Neuronal stem cell (in vitro differentiated cells): ENCODE results near the gene BMP2.
A peak's percentile ranks its signal among the peaks of the same experiment; 100 is the strongest.

Experiments
- DNase-seq: peaks from one replicate; pipeline ENCODE4 v3.0.0-alpha.2; 2013; ENCODE audit warnings: low spot score
- H2AFZ ChIP-seq: one replicate; pipeline ENCODE4 v1.6.1; 2013; ENCODE audit warnings: mild to moderate bottlenecking, low read length, inconsistent platforms
- H2AK5ac ChIP-seq: 2 replicates; pipeline ENCODE4 v1.6.1; 2013; ENCODE audit warnings: low read depth, mild to moderate bottlenecking, inconsistent platforms, low read length, moderate library complexity, mixed read lengths
- H2BK120ac ChIP-seq: 2 replicates; pipeline ENCODE4 v1.6.1; 2013; ENCODE audit warnings: low read depth, mild to moderate bottlenecking, inconsistent platforms, low read length, moderate library complexity, mixed read lengths
- H2BK12ac ChIP-seq: one replicate; pipeline ENCODE4 v1.6.1; 2013; ENCODE audit warnings: low read length, inconsistent platforms
- H2BK15ac ChIP-seq: 2 replicates; pipeline ENCODE4 v1.6.1; 2013; ENCODE audit warnings: mild to moderate bottlenecking, low read length, inconsistent platforms, mixed read lengths
- H2BK5ac ChIP-seq: one replicate; pipeline ENCODE4 v1.6.1; 2013; ENCODE audit warnings: inconsistent platforms, mild to moderate bottlenecking, low read length, moderate library complexity
- H3K14ac ChIP-seq: one replicate; pipeline ENCODE4 v1.6.1; 2013; ENCODE audit warnings: low read length, inconsistent platforms
- H3K18ac ChIP-seq: 2 replicates; pipeline ENCODE4 v1.6.1; 2013; ENCODE audit warnings: low read length, inconsistent platforms
- H3K23ac ChIP-seq: 2 replicates; pipeline ENCODE4 v1.6.1; 2013; ENCODE audit warnings: low read depth, mild to moderate bottlenecking, mixed read lengths, low read length, inconsistent platforms; ENCODE audit not compliant: poor library complexity
- H3K27ac ChIP-seq: replicated peaks from 3 replicates; pipeline ENCODE4 v1.5.1; 2013; ENCODE audit warnings: low read length, inconsistent platforms
- H3K27me3 ChIP-seq, 3 experiments: 2 replicates each; pipeline ENCODE4 v1.6.1; 2013; ENCODE audit warnings: low read length in 3 of 3, mild to moderate bottlenecking in 2 of 3, inconsistent platforms in 1 of 3, low read depth in 1 of 3, mixed read lengths in 1 of 3, moderate library complexity in 1 of 3; ENCODE audit not compliant: control insufficient read depth in 3 of 3, insufficient read depth in 3 of 3
- H3K36me3 ChIP-seq, 2 donors: replicated peaks in 1 of 2; 2 replicates each; pipeline ENCODE4 v1.6.1; 2013; ENCODE audit warnings: low read length in 2 of 2; ENCODE audit not compliant: control insufficient read depth in 2 of 2, insufficient read depth in 2 of 2
- H3K4ac ChIP-seq: 2 replicates; pipeline ENCODE4 v1.6.1; 2013; ENCODE audit warnings: inconsistent platforms, mild to moderate bottlenecking, low read length, moderate library complexity
- H3K4me1 ChIP-seq, 2 donors: 1 replicate in 1 of 2; 2 replicates in 1 of 2; pipeline ENCODE4 v1.6.1; 2013; ENCODE audit warnings: low read length in 2 of 2, low read depth in 1 of 2; ENCODE audit not compliant: control insufficient read depth in 2 of 2, insufficient read depth in 1 of 2
- H3K4me2 ChIP-seq: one replicate; pipeline ENCODE4 v1.6.1; 2013; ENCODE audit warnings: mild to moderate bottlenecking, low read length, inconsistent platforms; ENCODE audit not compliant: insufficient read depth, poor library complexity, severe bottlenecking
- H3K4me3 ChIP-seq, 2 donors: 2 replicates each; pipeline ENCODE4 v1.5.1; 2013; ENCODE audit warnings: low read length in 2 of 2, mild to moderate bottlenecking in 2 of 2, inconsistent platforms in 1 of 2, moderate library complexity in 1 of 2
- H3K79me1 ChIP-seq: one replicate; pipeline ENCODE4 v1.6.1; 2013; ENCODE audit warnings: low read depth, mild to moderate bottlenecking, inconsistent platforms, low read length, moderate library complexity
- H3K9ac ChIP-seq: one replicate; pipeline ENCODE4 v1.6.1; 2013; ENCODE audit warnings: mild to moderate bottlenecking, low read depth, low read length, inconsistent platforms; ENCODE audit not compliant: poor library complexity
- H3K9me3 ChIP-seq, 2 donors: replicated peaks in 1 of 2; 2 replicates each; pipeline versions ENCODE3 to v1.6.1; 2013; ENCODE audit warnings: low read length in 2 of 2, mild to moderate bottlenecking in 2 of 2, inconsistent platforms in 1 of 2, low read depth in 1 of 2, mixed read lengths in 1 of 2, moderate library complexity in 1 of 2; ENCODE audit not compliant: control insufficient read depth in 2 of 2, insufficient read depth in 1 of 2
- H4K8ac ChIP-seq: one replicate; pipeline ENCODE4 v1.6.1; 2013; ENCODE audit warnings: low read depth, mild to moderate bottlenecking, inconsistent platforms, low read length, moderate library complexity
- H4K91ac ChIP-seq: one replicate; pipeline ENCODE4 v1.6.1; 2013; ENCODE audit warnings: low read length, low read depth, mild to moderate bottlenecking, inconsistent platforms; ENCODE audit not compliant: poor library complexity
- WGBS, 2 donors: extraction: QIAGEN DNeasy Blood & Tissue Kit; methylation state at CpG; one replicate each; pipeline ENCODE4 v1.1.7; 2013; ENCODE audit warnings: missing lambda C conversion rate in 2 of 2, mixed read lengths in 1 of 2; ENCODE audit not compliant: insufficient read length in 2 of 2, insufficient replicate concordance in 1 of 2; ENCODE audit errors: extremely low coverage in 2 of 2; 5-methylcytosine and 5-hydroxymethylcytosine counted together

BMP2 gene

DNA sequence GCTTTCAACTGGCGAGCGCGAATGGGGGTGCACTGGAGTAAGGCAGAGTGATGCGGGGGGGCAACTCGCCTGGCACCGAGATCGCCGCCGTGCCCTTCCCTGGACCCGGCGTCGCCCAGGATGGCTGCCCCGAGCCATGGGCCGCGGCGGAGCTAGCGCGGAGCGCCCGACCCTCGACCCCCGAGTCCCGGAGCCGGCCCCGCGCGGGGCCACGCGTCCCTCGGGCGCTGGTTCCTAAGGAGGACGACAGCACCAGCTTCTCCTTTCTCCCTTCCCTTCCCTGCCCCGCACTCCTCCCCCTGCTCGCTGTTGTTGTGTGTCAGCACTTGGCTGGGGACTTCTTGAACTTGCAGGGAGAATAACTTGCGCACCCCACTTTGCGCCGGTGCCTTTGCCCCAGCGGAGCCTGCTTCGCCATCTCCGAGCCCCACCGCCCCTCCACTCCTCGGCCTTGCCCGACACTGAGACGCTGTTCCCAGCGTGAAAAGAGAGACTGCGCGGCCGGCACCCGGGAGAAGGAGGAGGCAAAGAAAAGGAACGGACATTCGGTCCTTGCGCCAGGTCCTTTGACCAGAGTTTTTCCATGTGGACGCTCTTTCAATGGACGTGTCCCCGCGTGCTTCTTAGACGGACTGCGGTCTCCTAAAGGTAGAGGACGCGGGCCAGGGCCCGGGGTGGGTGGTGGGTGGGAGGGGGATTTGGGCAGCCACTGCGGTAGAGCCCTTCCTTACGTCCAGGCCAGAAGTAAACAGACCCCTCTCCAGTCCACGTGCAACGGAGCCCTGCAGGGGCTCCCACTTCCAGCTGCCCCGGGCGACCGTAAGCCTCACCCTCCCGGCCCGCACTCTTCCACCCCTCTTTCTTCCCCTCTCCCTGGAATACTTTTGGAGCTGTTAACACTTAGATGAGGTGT is 998 bp downstream of the BMP2 start:
- peaks cover 4 to 7% of the 10 kb centered on the region in 2 donors for H3K4me1 ChIP-seq
- peak overlapping the region; percentile 75 for H2BK5ac ChIP-seq
- H3K9ac ChIP-seq, result peak overlapping the region; percentile 89
- H2AFZ ChIP-seq, result peak overlapping the region; percentile 94
- no peak overlapping the region for H4K8ac ChIP-seq
- WGBS, 2 donors, result no CpG with 5 or more reads among the region's 70 CpGs
- H2AK5ac ChIP-seq, result peak overlapping the region; percentile 40
- no peaks in the 10 kb centered on the region for H3K36me3 ChIP-seq
- peak; percentile 46 for DNase-seq
- H3K23ac ChIP-seq, result peak overlapping the region; percentile 89
- H2BK120ac ChIP-seq, result no peak overlapping the region
- no peaks in the 10 kb centered on the region for H3K79me1 ChIP-seq
- no peak overlapping the region for H2BK12ac ChIP-seq
- no peak overlapping the region for H3K27ac ChIP-seq
- peak overlapping the region; percentile 40 to 97 for H3K4me3 ChIP-seq
- H4K91ac ChIP-seq, result no peak overlapping the region
- H3K4me2 ChIP-seq, result peak overlapping the region; percentile 87
- peak overlapping the region; percentile 82 for H2BK15ac ChIP-seq
- no peaks in the 10 kb centered on the region for H3K9me3 ChIP-seq
- H3K14ac ChIP-seq, result peak overlapping the region; percentile 43
- H3K18ac ChIP-seq, result peak overlapping the region; percentile 98
- H3K27me3 ChIP-seq, result peaks cover 0 to 66% (median 0%) of the 10 kb centered on the region in 3 experiments
- no peak overlapping the region for H3K4ac ChIP-seq

DNA sequence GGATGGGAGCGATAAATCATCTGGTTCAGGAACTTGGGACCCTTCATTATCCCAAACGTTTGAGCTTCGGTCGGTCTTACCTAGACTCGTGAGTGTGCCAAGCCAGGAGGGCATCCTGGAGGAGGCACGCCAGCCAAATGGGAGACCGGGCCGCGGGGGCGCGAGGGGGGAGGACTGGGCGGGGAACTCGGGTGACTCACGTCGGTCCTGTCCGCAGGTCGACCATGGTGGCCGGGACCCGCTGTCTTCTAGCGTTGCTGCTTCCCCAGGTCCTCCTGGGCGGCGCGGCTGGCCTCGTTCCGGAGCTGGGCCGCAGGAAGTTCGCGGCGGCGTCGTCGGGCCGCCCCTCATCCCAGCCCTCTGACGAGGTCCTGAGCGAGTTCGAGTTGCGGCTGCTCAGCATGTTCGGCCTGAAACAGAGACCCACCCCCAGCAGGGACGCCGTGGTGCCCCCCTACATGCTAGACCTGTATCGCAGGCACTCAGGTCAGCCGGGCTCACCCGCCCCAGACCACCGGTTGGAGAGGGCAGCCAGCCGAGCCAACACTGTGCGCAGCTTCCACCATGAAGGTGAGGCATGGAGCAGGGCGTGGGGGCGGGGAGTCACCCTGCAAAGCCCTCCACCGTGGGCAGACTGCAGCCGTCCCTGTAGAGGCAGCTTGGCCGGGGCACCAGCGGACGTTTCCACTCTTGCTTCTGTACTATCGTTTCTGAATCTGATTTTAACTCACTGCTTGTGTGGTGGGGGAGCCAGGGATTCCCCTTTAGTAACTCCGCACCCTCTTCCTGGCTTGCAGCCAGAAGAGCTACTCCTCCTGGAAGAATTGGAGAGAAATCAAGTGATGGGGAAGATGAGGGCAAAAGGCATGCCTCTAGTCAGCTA is 2.7 kb downstream of the BMP2 start:
- Histone ChIP-seq H4K91ac (no peak overlapping the region), H3K4me2 (peak overlapping the region; percentile 89), H3K14ac (peak overlapping the region; percentile 2), H3K4me1 (peaks cover 4 to 7% of the 10 kb centered on the region in 2 donors), H3K18ac (peak overlapping the region; percentile 94), H3K36me3 (no peaks in the 10 kb centered on the region), H3K27ac (no peak overlapping the region), H3K9ac (peak overlapping the region; percentile 89), H3K4me3 (peak overlapping the region in 1 of 2 donors; percentile 81), H2AFZ (peak overlapping the region; percentile 40), H4K8ac (no peak overlapping the region), H3K79me1 (no peaks in the 10 kb centered on the region), H2BK15ac (peak overlapping the region; percentile 88), H3K4ac (no peak overlapping the region), H2AK5ac (peak overlapping the region; percentile 31), H2BK5ac (peak overlapping the region; percentile 91), H2BK12ac (peak overlapping the region; percentile 2), H3K9me3 (no peaks in the 10 kb centered on the region), H2BK120ac (no peak overlapping the region), H3K27me3 (peaks cover 0 to 66% (median 0%) of the 10 kb centered on the region in 3 experiments), H3K23ac (no peak overlapping the region)
- DNase-seq, result peak; percentile 42
- no CpG with 5 or more reads among the region's 55 CpGs for WGBS, 2 donors

DNA sequence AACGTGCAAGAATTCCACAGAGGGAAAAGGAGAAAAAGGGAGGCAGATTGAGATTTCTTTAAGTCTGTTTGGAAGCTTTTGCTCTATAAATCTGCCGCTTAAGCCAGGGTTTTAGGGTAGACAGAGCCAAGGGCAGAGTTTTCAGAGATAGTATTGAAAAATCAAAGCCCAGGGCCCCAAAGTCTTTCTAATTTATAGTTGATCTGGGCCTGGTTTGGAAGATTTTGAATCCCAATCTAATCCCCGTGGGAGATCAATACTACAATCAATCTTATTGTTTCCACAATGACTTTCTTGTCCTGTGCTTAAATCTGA is 3.3 kb downstream of the BMP2 start:
- Histone ChIP-seq H3K4ac (no peak overlapping the region), H3K79me1 (no peaks in the 10 kb centered on the region), H3K9me3 (no peaks in the 10 kb centered on the region), H3K9ac (no peak overlapping the region), H2BK120ac (no peak overlapping the region), H2BK5ac (no peak overlapping the region), H3K14ac (no peak overlapping the region), H3K4me3 (peak overlapping the region in 1 of 2 donors; percentile 81), H4K8ac (no peak overlapping the region), H2BK15ac (peak overlapping the region; percentile 88), H2AK5ac (no peak overlapping the region), H3K18ac (no peak overlapping the region), H3K27ac (no peak overlapping the region), H3K23ac (no peak overlapping the region), H3K4me2 (peak overlapping the region; percentile 89), H2AFZ (no peak overlapping the region), H3K36me3 (no peaks in the 10 kb centered on the region), H4K91ac (no peak overlapping the region), H3K4me1 (peaks cover 4 to 7% of the 10 kb centered on the region in 2 donors), H3K27me3 (peaks cover 0 to 66% (median 0%) of the 10 kb centered on the region in 3 experiments), H2BK12ac (no peak overlapping the region)
- DNase-seq, result no peak
- WGBS, 2 donors, result no CpG with 5 or more reads among the region's 3 CpGs
